GM18517 (cell line): ENCODE measurements around the gene KCNS1.

Experiments
- ATAC-seq: cut with Tn5 transposase; IDR thresholded peaks from one replicate; pipeline ENCODE4 v1.9.1; 2021; ENCODE audit warnings: mild to moderate bottlenecking, moderate library complexity; ENCODE audit not compliant: unreplicated experiment

Gene KCNS1

DNA sequence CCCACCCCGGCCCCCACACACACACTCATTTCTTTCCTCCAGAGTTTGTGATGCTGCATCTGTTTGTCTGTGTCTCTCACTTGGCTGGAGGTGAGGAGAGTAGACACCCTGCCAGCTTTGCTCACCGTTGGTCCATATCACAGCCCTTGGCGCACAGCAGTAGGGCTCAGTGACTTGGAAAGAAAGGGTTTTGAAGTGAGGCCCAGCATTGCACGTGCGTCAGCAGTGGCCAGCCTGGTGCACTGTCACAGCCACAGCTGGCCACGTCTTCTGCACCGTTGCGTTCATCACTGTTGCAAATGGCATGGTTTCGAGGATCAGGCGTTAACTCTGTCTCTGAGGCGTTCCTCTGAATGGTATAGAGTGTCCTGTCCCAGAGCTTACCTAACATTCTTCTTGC is 10.4 kb upstream of the KCNS1 start:
- ATAC-seq: no peak

GRCh38 chr20:45110301-45110700 is 9.4 kb upstream of the KCNS1 start:
- no peak for ATAC-seq

DNA sequence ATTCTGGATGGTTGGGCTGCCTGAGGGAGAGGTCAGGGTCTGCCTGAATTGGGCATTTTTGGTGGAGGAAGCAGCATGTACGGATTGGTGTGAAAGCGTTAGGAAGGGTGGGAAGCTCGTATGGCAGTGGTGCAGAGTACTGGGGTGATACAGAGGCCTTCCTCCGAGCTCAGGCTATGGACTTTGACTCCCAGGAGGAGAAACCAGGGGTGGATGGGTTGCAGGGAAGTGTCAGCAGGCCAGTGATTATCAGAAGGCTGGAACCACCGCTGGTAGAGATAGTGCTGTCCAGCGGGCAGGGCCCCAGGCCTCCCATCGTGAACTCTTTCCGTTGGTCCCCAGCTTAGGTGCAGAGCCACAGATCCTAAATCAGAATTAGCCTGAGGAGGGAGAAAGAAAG is 8.7 kb upstream of the KCNS1 start:
- no peak for ATAC-seq

GRCh38 chr20:45105317-45105716 is 4.4 kb upstream of the KCNS1 start:
- no peak for ATAC-seq

DNA sequence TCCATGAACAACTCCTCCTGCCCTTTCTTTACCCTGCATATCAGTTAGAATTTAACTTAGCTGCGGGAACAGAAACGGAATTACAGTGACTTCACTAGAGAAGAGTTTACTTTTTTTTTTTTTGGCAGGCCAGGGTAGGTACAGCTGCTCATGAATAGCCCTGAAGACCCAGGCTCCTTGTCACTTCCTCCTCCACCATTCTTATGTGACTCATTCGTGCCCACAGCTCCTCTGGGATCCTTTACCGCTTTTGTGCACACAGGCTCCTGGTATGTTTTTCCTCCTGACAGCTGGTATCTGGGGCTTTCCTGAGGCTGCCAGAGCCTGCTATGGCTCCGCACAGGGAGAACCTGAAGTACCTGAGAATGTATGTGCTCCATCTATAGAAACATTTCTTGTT is 3.9 kb upstream of the KCNS1 start:
- no peak for ATAC-seq

GRCh38 chr20:45103072-45103471 is 2.1 kb upstream of the KCNS1 start:
- ATAC-seq: no peak

DNA sequence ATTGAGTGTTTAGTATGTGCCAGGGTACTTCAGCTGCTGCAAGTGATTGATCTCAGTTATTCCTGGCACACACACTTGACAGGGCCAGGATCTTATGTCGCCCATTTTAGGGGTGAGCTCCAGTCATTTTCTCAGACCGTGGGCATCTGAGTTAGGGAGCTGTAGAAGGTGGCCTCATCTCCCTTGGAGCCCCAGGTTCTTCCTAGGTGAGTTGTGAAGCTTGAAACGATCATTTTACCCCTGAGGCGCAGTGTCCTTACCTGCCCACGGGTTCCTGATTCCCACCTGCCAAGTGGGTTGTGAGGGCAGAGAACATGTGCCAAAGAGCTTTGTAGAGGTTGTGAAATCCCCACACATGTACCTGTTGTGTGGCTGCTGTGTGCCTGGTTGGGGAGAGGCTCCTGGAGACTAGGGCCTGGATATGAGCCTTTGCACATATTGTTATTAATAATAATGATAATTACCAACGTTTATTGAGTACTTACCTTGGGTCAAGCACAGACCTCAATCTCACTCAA is 465 bp upstream of the KCNS1 start:
- no peak for ATAC-seq

- ATAC-seq: no peak
Measured at GRCh38 chr20:45098103-45098773, 2.7 kb downstream of the KCNS1 start.

GRCh38 chr20:45097485-45098102 is 3.3 kb downstream of the KCNS1 start:
- no peak for ATAC-seq

DNA sequence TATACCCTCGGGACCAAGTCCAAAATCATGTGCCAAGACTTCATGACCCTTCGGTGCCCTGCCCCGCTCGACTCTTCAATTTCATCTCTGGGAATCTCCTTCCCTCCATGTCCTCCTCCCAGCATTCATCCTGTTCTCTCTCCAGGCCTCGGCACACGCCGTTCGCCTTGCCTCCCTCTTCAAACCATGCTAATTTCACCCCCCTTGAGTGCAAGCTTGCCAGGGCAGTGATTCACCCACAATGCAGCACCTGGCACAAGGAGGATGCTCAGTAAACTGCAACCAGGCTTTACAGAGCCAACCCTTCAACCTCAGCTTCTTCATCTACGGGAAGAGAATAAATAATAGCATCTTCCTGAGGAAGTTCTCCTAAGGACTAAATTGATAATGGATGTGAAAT is 4.1 kb downstream of the KCNS1 start:
- no peak for ATAC-seq

DNA sequence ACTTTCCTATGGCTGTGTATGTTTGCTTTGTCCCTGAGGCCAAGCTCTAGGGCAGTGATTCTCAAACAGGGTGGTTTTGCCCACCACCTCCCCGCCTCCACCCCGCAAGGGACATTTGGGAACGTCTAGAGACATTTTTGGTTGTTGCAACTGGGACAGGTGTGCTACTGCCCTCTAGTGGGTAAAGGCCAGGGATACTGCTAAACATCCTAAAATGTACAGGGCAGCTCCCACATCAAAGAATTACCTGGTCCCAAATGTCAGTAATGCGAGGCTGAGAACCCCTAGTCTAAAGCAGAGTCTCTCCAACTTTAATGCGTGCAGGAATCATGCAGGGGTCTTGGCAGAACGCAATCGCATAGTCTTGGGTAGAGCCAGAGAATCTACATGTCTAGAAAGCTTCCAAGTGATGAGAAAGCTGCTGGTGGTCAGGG is 5.1 kb downstream of the KCNS1 start:
- ATAC-seq: no peak

- no peak for ATAC-seq
Measured at GRCh38 chr20:45094864-45095574, 5.9 kb downstream of the KCNS1 start.

DNA sequence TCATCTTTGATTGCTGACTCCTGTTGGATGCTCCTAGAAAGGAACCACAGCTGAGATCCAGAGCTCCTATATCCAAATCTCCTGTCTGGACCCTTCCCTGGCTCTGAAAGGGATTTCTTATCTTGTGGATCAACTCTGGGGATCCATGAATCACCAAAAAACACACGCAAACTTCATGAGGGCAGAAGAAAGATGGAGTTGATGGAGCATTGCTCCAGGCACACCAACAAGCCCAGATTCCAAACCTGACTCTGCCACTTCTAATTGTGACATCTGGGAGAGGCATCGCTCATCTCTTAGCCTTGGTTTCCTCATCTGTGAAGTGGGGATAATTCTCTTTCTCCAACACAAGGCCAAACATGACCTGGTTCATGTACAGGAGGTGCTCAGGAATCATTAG is 6.7 kb downstream of the KCNS1 start:
- ATAC-seq: no peak

DNA sequence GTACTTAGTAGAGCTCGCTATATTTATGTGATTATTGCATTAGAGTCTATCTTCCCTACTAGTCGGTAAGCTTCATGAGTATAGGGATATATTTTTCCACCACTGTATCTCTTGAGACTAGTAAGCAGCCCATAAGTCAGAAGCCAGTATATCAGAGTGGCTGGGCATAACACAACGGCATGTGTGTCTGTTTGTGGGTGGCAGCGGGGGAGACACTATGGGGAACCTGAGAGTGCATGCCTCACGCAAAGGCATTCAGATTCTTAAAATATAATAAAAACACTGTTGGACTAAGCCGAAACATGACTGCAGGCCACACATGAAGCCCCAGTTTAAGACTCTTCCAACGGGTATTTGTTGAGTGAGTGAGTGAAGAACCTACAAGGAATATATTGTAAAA is 8.0 kb downstream of the KCNS1 start:
- no peak for ATAC-seq

GRCh38 chr20:45091366-45091765 is 9.6 kb downstream of the KCNS1 start:
- ATAC-seq: no peak

GRCh38 chr20:45090481-45090880 is 10.4 kb downstream of the KCNS1 start:
- ATAC-seq: no peak

GRCh38 chr20:45088247-45088646 is 12.7 kb downstream of the KCNS1 start:
- ATAC-seq: no peak

DNA sequence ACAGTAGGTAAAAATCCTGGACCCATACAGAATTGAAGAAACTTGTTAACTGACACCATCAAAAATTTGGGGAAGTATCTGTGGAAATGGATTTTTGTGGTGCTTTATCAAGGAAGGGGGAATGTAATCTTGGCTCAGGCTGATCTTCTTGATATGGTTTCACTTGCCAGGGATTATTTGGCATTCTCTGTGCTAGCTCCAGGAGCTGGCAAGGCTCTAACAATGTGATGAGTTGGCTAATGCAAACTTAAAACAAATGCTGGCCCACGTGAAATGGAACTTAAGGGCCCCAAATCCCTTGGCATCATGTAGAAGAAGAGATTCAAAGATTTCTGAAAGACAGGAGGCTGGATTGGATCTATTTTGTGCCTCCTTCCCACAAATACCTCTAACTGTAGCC is 13.1 kb downstream of the KCNS1 start:
- no peak for ATAC-seq

GRCh38 chr20:45087097-45087790 is 13.7 kb downstream of the KCNS1 start:
- no peak for ATAC-seq

GRCh38 chr20:45085867-45086266 is 15.1 kb downstream of the KCNS1 start:
- ATAC-seq: no peak

DNA sequence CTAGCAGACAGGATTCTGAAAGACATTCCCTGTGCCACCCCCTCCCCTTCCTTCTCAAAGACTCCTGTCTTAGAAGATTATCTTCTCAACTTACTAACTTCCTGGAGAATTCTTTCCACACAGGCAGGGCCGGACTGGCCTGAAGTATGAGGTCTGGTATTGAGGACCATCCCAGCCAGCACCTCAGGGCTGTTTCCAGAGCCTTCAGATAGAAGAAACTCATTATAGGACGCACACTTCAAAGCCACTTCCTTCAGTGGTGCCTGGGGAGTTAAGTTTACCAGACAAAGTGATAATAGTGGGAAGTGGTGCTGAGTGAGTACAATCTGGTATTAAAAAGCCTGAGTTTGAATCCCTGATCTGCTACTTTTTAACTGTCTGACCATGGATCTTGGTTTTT is 15.6 kb downstream of the KCNS1 start:
- ATAC-seq: no peak
